H1 (cell line): ENCODE measurements around the gene TSC2. TPM values are rescaled to one million over a fixed set of nuclear protein-coding genes. Genes with fewer than 3 reads are reported as not detected.

Experiments used
- CTCF ChIA-PET: fragments of 300-600 bp; sonication (Branson Sonifier 250); formaldehyde crosslinking; loops from one replicate; lab custom pipeline; 2021; ENCODE audit not compliant: partially characterized antibody; lab: Charles Lee
- POLR2A ChIA-PET: fragments of 300-600 bp; sonication (Branson Sonifier 250); formaldehyde crosslinking; loops from one replicate; lab custom pipeline; 2021; ENCODE audit warnings: inconsistent platforms; ENCODE audit not compliant: partially characterized antibody; lab: Charles Lee
- DNase-seq, 2 experiments: peaks; one replicate each; pipeline versions ENCODE4 v3.0.0 to v3.0.0-alpha.2; 2010 to 2022; ENCODE audit warnings: low spot score in 2 of 2, low read depth in 1 of 2, mixed read lengths in 1 of 2
- FAIRE-seq: peaks from 2 replicates; lab custom pipeline; 2011; peaks lifted over from hg19 to GRCh38; lab: Jason Lieb, UNC
- H2AFZ ChIP-seq: 2 replicates; pipeline ENCODE4 v1.8.1; 2012; ENCODE audit warnings: low read length, inconsistent platforms
- H2AK5ac ChIP-seq: 2 replicates; pipeline ENCODE4 v1.6.1; 2013; ENCODE audit warnings: low read depth, low read length
- H2BK120ac ChIP-seq: replicated peaks from 2 replicates; pipeline ENCODE3; 2013; ENCODE audit warnings: low read depth, low read length, inconsistent platforms
- H2BK12ac ChIP-seq: 2 replicates; pipeline ENCODE4 v1.6.1; 2013; ENCODE audit warnings: low read depth, low read length
- H2BK15ac ChIP-seq: 2 replicates; pipeline ENCODE4 v1.6.1; 2013; ENCODE audit warnings: low read length
- H2BK20ac ChIP-seq: 2 replicates; pipeline ENCODE4 v1.6.1; 2013; ENCODE audit warnings: low read length
- H2BK5ac ChIP-seq: 2 replicates; pipeline ENCODE4 v1.6.1; 2013; ENCODE audit warnings: low read depth, low read length
- H3K14ac ChIP-seq: 2 replicates; pipeline ENCODE4 v1.6.1; 2013; ENCODE audit warnings: inconsistent platforms; ENCODE audit not compliant: insufficient read length
- H3K18ac ChIP-seq: 2 replicates; pipeline ENCODE4 v1.6.1; 2013; ENCODE audit warnings: low read length; ENCODE audit errors: extremely low read depth
- H3K23ac ChIP-seq: 2 replicates; pipeline ENCODE4 v1.6.1; 2013; ENCODE audit warnings: inconsistent platforms; ENCODE audit not compliant: insufficient read length
- H3K23me2 ChIP-seq: 2 replicates; pipeline ENCODE4 v1.6.1; 2013; ENCODE audit warnings: low read depth, low read length
- H3K27ac ChIP-seq: 2 replicates; pipeline ENCODE4 v1.6.1; 2011; ENCODE audit warnings: low read depth, low read length, inconsistent platforms
- H3K27me3 ChIP-seq, 4 experiments: replicated peaks in 1 of 4; 1 replicate in 1 of 4; 2 replicates in 3 of 4; pipeline versions ENCODE4 v1.6.1 to v1.8.1; 2011 to 2013; ENCODE audit warnings: low read length in 3 of 4, mild to moderate bottlenecking in 3 of 4, inconsistent platforms in 2 of 4, mixed read lengths in 2 of 4, moderate library complexity in 1 of 4; ENCODE audit not compliant: control insufficient read depth in 3 of 4, insufficient read depth in 3 of 4; ENCODE audit errors: extremely low read depth in 1 of 4
- H3K36me3 ChIP-seq, 4 experiments: 2 replicates each; pipeline versions ENCODE4 v1.6.1 to v1.8.1; 2011 to 2013; ENCODE audit warnings: mild to moderate bottlenecking in 4 of 4, low read length in 3 of 4, moderate library complexity in 2 of 4, control low read depth in 1 of 4, inconsistent platforms in 1 of 4; ENCODE audit not compliant: insufficient read depth in 4 of 4, control insufficient read depth in 2 of 4
- H3K4ac ChIP-seq: replicated peaks from 2 replicates; pipeline ENCODE3; 2013; ENCODE audit warnings: low read length, low read depth, mixed read lengths, inconsistent platforms; ENCODE audit not compliant: insufficient read length
- H3K4me1 ChIP-seq, 4 experiments: replicated peaks in 1 of 4; 1 replicate in 1 of 4; 2 replicates in 3 of 4; pipeline versions ENCODE4 v1.6.1 to v1.8.1; 2011 to 2013; ENCODE audit warnings: low read length in 3 of 4, inconsistent platforms in 2 of 4, mixed read lengths in 1 of 4; ENCODE audit not compliant: insufficient read depth in 4 of 4, control insufficient read depth in 3 of 4
- H3K4me2 ChIP-seq, 2 experiments: 2 replicates each; pipeline versions ENCODE4 v1.6.1 to v1.8.1; 2011 to 2013; ENCODE audit warnings: low read depth in 2 of 2, low read length in 2 of 2, control low read depth in 1 of 2, inconsistent platforms in 1 of 2, mild to moderate bottlenecking in 1 of 2; ENCODE audit not compliant: insufficient read depth in 1 of 2
- H3K4me3 ChIP-seq, 4 experiments: fragments of 200-600, 300-600 bp in 1 of 4; sonication (generic), shearing (Covaris generic), sonication (Bioruptor Twin) in 1 of 4; 2 replicates each; pipeline versions ENCODE4 v1.5.1 to v1.8.1; 2011 to 2016; ENCODE audit warnings: low read length in 4 of 4, low read depth in 3 of 4, control low read depth in 2 of 4, inconsistent platforms in 2 of 4, mild to moderate bottlenecking in 2 of 4, mixed read lengths in 1 of 4, moderate library complexity in 1 of 4; ENCODE audit not compliant: insufficient read depth in 2 of 4; ENCODE audit errors: extremely low read depth in 1 of 4
- H3K56ac ChIP-seq: replicated peaks from 2 replicates; pipeline ENCODE3; 2013; ENCODE audit warnings: low read depth, mild to moderate bottlenecking, mixed read lengths, low read length, inconsistent platforms; ENCODE audit not compliant: insufficient read length
- H3K79me1 ChIP-seq: 2 replicates; pipeline ENCODE4 v1.6.1; 2013; ENCODE audit warnings: low read depth, low read length, control low read depth
- H3K79me2 ChIP-seq, 2 experiments: 2 replicates each; pipeline versions ENCODE4 v1.6.1 to v1.8.1; 2012 to 2013; ENCODE audit warnings: low read length in 2 of 2, mild to moderate bottlenecking in 2 of 2, inconsistent platforms in 1 of 2; ENCODE audit not compliant: insufficient read depth in 2 of 2, control insufficient read depth in 1 of 2
- H3K9ac ChIP-seq, 4 experiments: replicated peaks in 1 of 4; 1 replicate in 1 of 4; 2 replicates in 3 of 4; pipeline versions ENCODE4 v1.6.1 to v1.8.1; 2011 to 2013; ENCODE audit warnings: low read depth in 3 of 4, low read length in 3 of 4, control low read depth in 2 of 4, mild to moderate bottlenecking in 2 of 4, moderate library complexity in 2 of 4, inconsistent platforms in 1 of 4; ENCODE audit errors: extremely low read depth in 1 of 4
- H3K9me3 ChIP-seq, 2 experiments: 2 replicates each; pipeline versions ENCODE4 v1.6.1 to v1.8.1; 2012 to 2013; ENCODE audit warnings: mild to moderate bottlenecking in 2 of 2, moderate library complexity in 2 of 2, control low read depth in 1 of 2, inconsistent platforms in 1 of 2, low read depth in 1 of 2, low read length in 1 of 2, mixed read lengths in 1 of 2; ENCODE audit not compliant: insufficient read depth in 2 of 2
- H4K20me1 ChIP-seq, 2 experiments: replicated peaks in 1 of 2; 2 replicates each; pipeline versions ENCODE3 to v1.8.1; 2011 to 2013; ENCODE audit warnings: inconsistent platforms in 2 of 2, low read length in 2 of 2, mild to moderate bottlenecking in 1 of 2; ENCODE audit not compliant: insufficient read depth in 2 of 2, control insufficient read depth in 1 of 2
- H4K5ac ChIP-seq: 2 replicates; pipeline ENCODE4 v1.6.1; 2013; ENCODE audit warnings: low read length, low read depth, mixed read lengths, inconsistent platforms; ENCODE audit not compliant: insufficient read length
- H4K8ac ChIP-seq: 2 replicates; pipeline ENCODE4 v1.8.0; 2013; ENCODE audit warnings: mild to moderate bottlenecking, moderate library complexity, low read length, inconsistent platforms; ENCODE audit not compliant: insufficient read depth; ENCODE audit errors: extremely low read depth
- H4K91ac ChIP-seq: replicated peaks from 2 replicates; pipeline ENCODE3; 2013; ENCODE audit warnings: low read length, mixed read lengths, inconsistent platforms; ENCODE audit not compliant: insufficient read length
- EZH2 ChIP-seq: fragments of 200-600 bp; sonication (generic); IDR thresholded peaks from 2 replicates; pipeline ENCODE4 v1.7.1; 2012; ENCODE audit warnings: low read depth, mild to moderate bottlenecking, moderate library complexity, low read length, inconsistent platforms; ENCODE audit not compliant: severe bottlenecking
- NRF1 ChIP-seq: IDR thresholded peaks from 2 replicates; pipeline ENCODE4 v1.6.1; 2011; ENCODE audit warnings: mild to moderate bottlenecking, low read depth, low read length, improper control_type of control experiment
- SAP30 ChIP-seq: fragments of 300-600 bp; sonication (generic); IDR thresholded peaks from 2 replicates; pipeline ENCODE4 v1.7.1; 2012; ENCODE audit warnings: low read length, moderate library complexity, mild to moderate bottlenecking, inconsistent platforms; ENCODE audit not compliant: insufficient read depth, insufficient replicate concordance
- SP1 ChIP-seq: IDR thresholded peaks from 2 replicates; pipeline ENCODE4 v1.6.1; 2011; ENCODE audit warnings: low read depth, low read length
- SUZ12 ChIP-seq: fragments of 200-600 bp; sonication (generic); IDR thresholded peaks from 2 replicates; pipeline ENCODE4 v1.6.1; 2012; ENCODE audit warnings: mild to moderate bottlenecking, inconsistent platforms, low read length, moderate library complexity, mixed read lengths
- TAF1 ChIP-seq: IDR thresholded peaks from 2 replicates; pipeline ENCODE4 v1.6.1; 2011; ENCODE audit warnings: mild to moderate bottlenecking, low read depth, low read length
- WGBS, 2 experiments: shearing (Covaris generic) in 1 of 2; methylation state at CpG; one replicate each; pipeline versions ENCODE4 v1.1.6 to v1.1.7; 2013 to 2015; ENCODE audit warnings: low lambda C conversion rate in 2 of 2, mixed read lengths in 2 of 2, inconsistent platforms in 1 of 2, low coverage in 1 of 2, missing lambda C conversion rate in 1 of 2; ENCODE audit not compliant: insufficient replicate concordance in 2 of 2, insufficient coverage in 1 of 2, insufficient read length in 1 of 2; ENCODE audit errors: extremely low coverage in 1 of 2, missing lambda C conversion rate in 1 of 2; 5-methylcytosine and 5-hydroxymethylcytosine counted together
- polyA plus RNA-seq, 7 experiments: library from polyadenylated mRNA; depleted of rRNA in 3 of 7; stranded (reverse) in 5 of 7; unstranded in 2 of 7; fragments of >200 nt in 5 of 7; fragments of 200-250 nt in 2 of 7; gene quantifications; 1 replicate in 5 of 7; 2 replicates in 1 of 7; 4 replicates in 1 of 7; pipeline versions ENCODE4 v1.2.1 to v1.2.3, GENCODE V29; 2011 to 2013; ENCODE audit warnings: missing spikeins in 2 of 7, mixed read lengths in 2 of 7
- total RNA-seq: library from RNA; stranded (reverse); fragmentation: NEBNext Ultra II Directional; extraction: Animal tissue kit (Norgen Biotek cat#: 25700); gene quantifications from 2 replicates; pipeline ENCODE4 v1.2.1, GENCODE V29; 2021

TSC2 gene
- total and polyA plus RNA-seq, 2 of the 8 experiments (the other 6 are each of a cell fraction or from before 2014, with no cell fraction given) = 65.9 to 96.6 TPM

GRCh38 chr16:2077016-2077415 lies 29.2 kb downstream of the TSC2 start:
- no peak overlapping the region for H4K8ac ChIP-seq
- H3K9ac ChIP-seq = no peak overlapping the region
- no peaks in the 10 kb centered on the region for H3K79me2 ChIP-seq
- TF ChIP-seq SAP30 (no peak), EZH2 (no peak), SP1 (no peak), NRF1 (no peak), TAF1 (no peak), SUZ12 (no peak)
- TF ChIP-seq, all 59 proteins: peak for 0
- no peak overlapping the region for H2BK5ac ChIP-seq
- no peak overlapping the region for H3K18ac ChIP-seq
- H3K9me3 ChIP-seq = no peaks in the 10 kb centered on the region
- no peak overlapping the region for H2AFZ ChIP-seq
- no peak overlapping the region for H3K23ac ChIP-seq
- no peak overlapping the region for H3K56ac ChIP-seq
- H3K36me3 ChIP-seq = peaks cover 2 to 23% (median 5%) of the 10 kb centered on the region in 4 experiments; a peak in 5 of 8 replicates
- H2BK15ac ChIP-seq = no peak overlapping the region
- no peak overlapping the region for H2BK20ac ChIP-seq
- no peak overlapping the region for H3K14ac ChIP-seq
- H4K20me1 ChIP-seq = peaks cover 4 to 5% of the 10 kb centered on the region in 2 experiments
- H3K4me2 ChIP-seq = no peak overlapping the region
- H3K4ac ChIP-seq = no peak overlapping the region
- no peak overlapping the region for H4K91ac ChIP-seq
- 93% methylated on average over 17 of the region's 17 CpGs; no CpG with 5 or more reads in 1 of the 2 experiments for WGBS, 2 experiments
- no peaks in the 10 kb centered on the region for H3K23me2 ChIP-seq
- no peak overlapping the region for H2BK12ac ChIP-seq
- no peaks in the 10 kb centered on the region for H3K4me1 ChIP-seq
- DNase-seq (no peak), FAIRE-seq (no peak)
- ChIA-PET CTCF (interaction anchor here (0.7 to 4.4 kb wide), 6 partner anchors 14 to 60 kb away, joined by 3 to 13 read pairs (median 4); partner anchors contain the start of genes NTHL1 and TSC2), POLR2A (interaction anchor here (1.1 to 8.8 kb wide), 4 partner anchors 8 to 78 kb away, joined by 3 to 50 read pairs (median 6); partner anchors contain the start of gene TRAF7)
- no peak overlapping the region for H2AK5ac ChIP-seq
- no peak overlapping the region for H3K27ac ChIP-seq
- no peaks in the 10 kb centered on the region for H3K27me3 ChIP-seq
- no peaks in the 10 kb centered on the region for H3K79me1 ChIP-seq
- no peak overlapping the region for H2BK120ac ChIP-seq
- H3K4me3 ChIP-seq = no peak overlapping the region
- no peak overlapping the region for H4K5ac ChIP-seq
